ENCODE data around the gene RBFA.

The RBFA gene

GRCh38 chr18:80002468-80002867 is 31.8 kb upstream of the RBFA start:
- Histone ChIP-seq H3K27me3 (ENCODE audit: control insufficient read depth, insufficient read depth, low read length) (no peaks in the 10 kb centered on the region), H3K4me1 (no peaks in the 10 kb centered on the region), H2AFZ (no peak overlapping the region), H3K4me3 (ENCODE audit: low read depth, low read length) (no peak overlapping the region), H3K27ac (no peak overlapping the region), H3K79me2 (no peaks in the 10 kb centered on the region), H3K36me3 (ENCODE audit: control insufficient read depth, insufficient read depth, low read length) (no peaks in the 10 kb centered on the region), H3K9me3 (ENCODE audit: control insufficient read depth, low read length) (no peaks in the 10 kb centered on the region), H3K9ac (no peak overlapping the region), H3K4me2 (ENCODE audit: low read length) (no peak overlapping the region)
- no peak for TF ChIP-seq CTCF (IDR thresholded peaks at IDR 0.05)

- Histone ChIP-seq H3K4me1 (no peaks in the 10 kb centered on the region), H3K9me3 (ENCODE audit: control insufficient read depth, low read length) (no peaks in the 10 kb centered on the region), H3K9ac (no peak overlapping the region), H3K27me3 (ENCODE audit: control insufficient read depth, insufficient read depth, low read length) (no peaks in the 10 kb centered on the region), H3K4me2 (ENCODE audit: low read length) (no peak overlapping the region), H3K4me3 (ENCODE audit: low read depth, low read length) (no peak overlapping the region), H3K36me3 (ENCODE audit: control insufficient read depth, insufficient read depth, low read length) (no peaks in the 10 kb centered on the region), H3K79me2 (no peaks in the 10 kb centered on the region), H3K27ac (no peak overlapping the region), H2AFZ (no peak overlapping the region)
- no peak for TF ChIP-seq CTCF (IDR thresholded peaks at IDR 0.05)
Measured at GRCh38 chr18:80004600-80005342, 29.5 kb upstream of the RBFA start.

DNA sequence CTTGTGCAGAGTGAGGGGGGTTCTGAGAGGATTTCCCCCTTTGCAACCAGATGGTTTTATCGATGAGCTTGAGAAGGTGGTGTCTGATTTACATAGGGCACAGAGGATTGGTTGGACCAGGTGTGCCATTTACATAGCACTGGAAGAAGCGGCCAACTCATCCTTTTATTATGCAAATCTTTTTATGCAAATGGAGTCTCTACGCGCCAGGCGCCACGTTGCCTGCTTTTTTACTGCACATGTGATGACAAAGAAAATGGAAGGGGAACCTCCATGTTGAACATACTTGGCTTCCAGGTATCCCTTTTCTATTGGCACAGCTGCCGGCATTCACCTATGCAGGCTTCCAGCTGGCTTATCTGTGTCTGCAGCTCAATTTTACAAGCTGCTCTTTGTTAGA is 27.5 kb upstream of the RBFA start:
- TF ChIP-seq CTCF (IDR thresholded peaks at IDR 0.05), result no peak
- Histone ChIP-seq H3K4me3 (ENCODE audit: low read depth, low read length) (no peak overlapping the region), H3K27ac (no peak overlapping the region), H3K9me3 (ENCODE audit: control insufficient read depth, low read length) (no peaks in the 10 kb centered on the region), H3K79me2 (no peaks in the 10 kb centered on the region), H2AFZ (no peak overlapping the region), H3K9ac (no peak overlapping the region), H3K36me3 (ENCODE audit: control insufficient read depth, insufficient read depth, low read length) (no peaks in the 10 kb centered on the region), H3K4me1 (no peaks in the 10 kb centered on the region), H3K4me2 (ENCODE audit: low read length) (no peak overlapping the region), H3K27me3 (ENCODE audit: control insufficient read depth, insufficient read depth, low read length) (no peaks in the 10 kb centered on the region)

GRCh38 chr18:80009661-80010550 is 24.3 kb upstream of the RBFA start:
- H3K27me3 ChIP-seq (ENCODE audit: control insufficient read depth, insufficient read depth, low read length), result no peaks in the 10 kb centered on the region
- no peak overlapping the region for H3K27ac ChIP-seq
- no peaks in the 10 kb centered on the region for H3K4me1 ChIP-seq
- no peak overlapping the region for H3K4me2 ChIP-seq (ENCODE audit: low read length)
- H3K79me2 ChIP-seq, result no peaks in the 10 kb centered on the region
- no peak for TF ChIP-seq CTCF (IDR thresholded peaks at IDR 0.05)
- no peaks in the 10 kb centered on the region for H3K36me3 ChIP-seq (ENCODE audit: control insufficient read depth, insufficient read depth, low read length)
- no peak overlapping the region for H3K4me3 ChIP-seq (ENCODE audit: low read depth, low read length)
- no peak overlapping the region for H2AFZ ChIP-seq
- H3K9me3 ChIP-seq (ENCODE audit: control insufficient read depth, low read length), result no peaks in the 10 kb centered on the region
- H3K9ac ChIP-seq, result no peak overlapping the region

Data from parathyroid adenoma (tissue), 2 donors.